Smooth muscle cell (in vitro differentiated cells): ENCODE data around the gene THSD4. TPM values are rescaled to one million over a fixed set of nuclear protein-coding genes. Genes with fewer than 3 reads are reported as not detected.
"Not testable (repeated sequence)": the region's sequence is repeated elsewhere in the genome, so short reads cannot be mapped to it uniquely, and the experiment has no call there.

ENCODE experiments used
- DNase-seq: peaks from one replicate; lab custom pipeline; 2025; ENCODE audit not compliant: unreplicated experiment; lab: John Stamatoyannopoulos, UW
- H2AFZ ChIP-seq: fragments of 200-600 bp; sonication (generic); 2 replicates; pipeline ENCODE4 v1.6.0; 2016; ENCODE audit warnings: antibody characterized with exemption, low read depth, mild to moderate bottlenecking
- H3F3A ChIP-seq: fragments of 200-600 bp; sonication (generic); 2 replicates; pipeline ENCODE4 v1.6.0; 2017; ENCODE audit warnings: antibody characterized with exemption, low read depth
- H3K27ac ChIP-seq: fragments of 200-600 bp; sonication (generic); 2 replicates; pipeline ENCODE4 v1.5.1; 2016; ENCODE audit warnings: low read depth, mild to moderate bottlenecking
- H3K27me3 ChIP-seq: fragments of 200-600 bp; sonication (generic); 2 replicates; pipeline ENCODE4 v1.6.1; 2016; ENCODE audit warnings: low read depth, mild to moderate bottlenecking
- H3K36me3 ChIP-seq: fragments of 200-600 bp; sonication (generic); 2 replicates; pipeline ENCODE4 v1.5.1; 2016; ENCODE audit warnings: low read depth
- H3K4me1 ChIP-seq: fragments of 200-600 bp; sonication (generic); 2 replicates; pipeline ENCODE4 v1.5.1; 2016; ENCODE audit warnings: low read depth
- H3K4me2 ChIP-seq: fragments of 200-600 bp; sonication (generic); 2 replicates; pipeline ENCODE4 v1.6.0; 2016; ENCODE audit warnings: mild to moderate bottlenecking
- H3K4me3 ChIP-seq: fragments of 200-600 bp; sonication (generic); 2 replicates; pipeline ENCODE4 v1.5.1; 2016; ENCODE audit warnings: mild to moderate bottlenecking
- H3K79me2 ChIP-seq: fragments of 200-600 bp; sonication (generic); 2 replicates; pipeline ENCODE4 v1.6.0; 2016; ENCODE audit warnings: low read depth, mild to moderate bottlenecking
- H3K9ac ChIP-seq: fragments of 200-600 bp; sonication (generic); 2 replicates; pipeline ENCODE4 v1.6.0; 2016; ENCODE audit warnings: low read depth
- H3K9me3 ChIP-seq: fragments of 200-600 bp; sonication (generic); replicated peaks from 2 replicates; pipeline ENCODE4 v1.5.1; 2016; ENCODE audit warnings: low read depth
- H4K20me1 ChIP-seq: fragments of 200-600 bp; sonication (generic); 2 replicates; pipeline ENCODE4 v1.6.0; 2016; ENCODE audit warnings: low read depth
- WGBS: methylation state at CpG from one replicate; pipeline ENCODE4 v1.1.7; 2016; ENCODE audit warnings: low lambda C conversion rate; 5-methylcytosine and 5-hydroxymethylcytosine counted together
- polyA plus RNA-seq: library from polyadenylated mRNA; unstranded; fragments of >200 nt; fragmentation: Nextera tagmentation; extraction: Ambion mirVana; gene quantifications from 2 replicates; pipeline ENCODE4 v1.2.1, GENCODE V29; 2016
- total RNA-seq: library from RNA; depleted of rRNA; stranded (reverse); fragments of >200 nt; gene quantifications from 2 replicates; pipeline ENCODE4 v1.2.3, GENCODE V29; 2014
- TF ChIP-seq, protein P1 (sequence below): fragments of 200-600 bp; sonication (generic); IDR thresholded peaks from 2 replicates; pipeline ENCODE4 v1.5.1; 2017; ENCODE audit warnings: borderline replicate concordance, mild to moderate bottlenecking, antibody characterized with exemption; ENCODE audit not compliant: insufficient read depth, poor library complexity, severe bottlenecking

THSD4 gene
- total and polyA plus RNA-seq, 2 experiments from 2014 or later: 2.5 to 4.1 TPM

GRCh38 chr15:71170163-71170562, 54.9 kb downstream of the THSD4 start:
- DNase-seq: no peak
- Histone ChIP-seq H3K9ac (no peak overlapping the region), H3K27ac (no peak overlapping the region), H3K27me3 (no peaks in the 10 kb centered on the region), H4K20me1 (no peaks in the 10 kb centered on the region), H3F3A (no peaks in the 10 kb centered on the region), H3K9me3 (peaks cover 4% of the 10 kb centered on the region), H3K79me2 (no peaks in the 10 kb centered on the region), H3K36me3 (no peaks in the 10 kb centered on the region), H3K4me2 (no peak overlapping the region), H3K4me3 (no peak overlapping the region), H2AFZ (no peak overlapping the region), H3K4me1 (no peaks in the 10 kb centered on the region)
- TF ChIP-seq, protein P1, sequence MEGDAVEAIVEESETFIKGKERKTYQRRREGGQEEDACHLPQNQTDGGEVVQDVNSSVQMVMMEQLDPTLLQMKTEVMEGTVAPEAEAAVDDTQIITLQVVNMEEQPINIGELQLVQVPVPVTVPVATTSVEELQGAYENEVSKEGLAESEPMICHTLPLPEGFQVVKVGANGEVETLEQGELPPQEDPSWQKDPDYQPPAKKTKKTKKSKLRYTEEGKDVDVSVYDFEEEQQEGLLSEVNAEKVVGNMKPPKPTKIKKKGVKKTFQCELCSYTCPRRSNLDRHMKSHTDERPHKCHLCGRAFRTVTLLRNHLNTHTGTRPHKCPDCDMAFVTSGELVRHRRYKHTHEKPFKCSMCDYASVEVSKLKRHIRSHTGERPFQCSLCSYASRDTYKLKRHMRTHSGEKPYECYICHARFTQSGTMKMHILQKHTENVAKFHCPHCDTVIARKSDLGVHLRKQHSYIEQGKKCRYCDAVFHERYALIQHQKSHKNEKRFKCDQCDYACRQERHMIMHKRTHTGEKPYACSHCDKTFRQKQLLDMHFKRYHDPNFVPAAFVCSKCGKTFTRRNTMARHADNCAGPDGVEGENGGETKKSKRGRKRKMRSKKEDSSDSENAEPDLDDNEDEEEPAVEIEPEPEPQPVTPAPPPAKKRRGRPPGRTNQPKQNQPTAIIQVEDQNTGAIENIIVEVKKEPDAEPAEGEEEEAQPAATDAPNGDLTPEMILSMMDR: no peak

DNA sequence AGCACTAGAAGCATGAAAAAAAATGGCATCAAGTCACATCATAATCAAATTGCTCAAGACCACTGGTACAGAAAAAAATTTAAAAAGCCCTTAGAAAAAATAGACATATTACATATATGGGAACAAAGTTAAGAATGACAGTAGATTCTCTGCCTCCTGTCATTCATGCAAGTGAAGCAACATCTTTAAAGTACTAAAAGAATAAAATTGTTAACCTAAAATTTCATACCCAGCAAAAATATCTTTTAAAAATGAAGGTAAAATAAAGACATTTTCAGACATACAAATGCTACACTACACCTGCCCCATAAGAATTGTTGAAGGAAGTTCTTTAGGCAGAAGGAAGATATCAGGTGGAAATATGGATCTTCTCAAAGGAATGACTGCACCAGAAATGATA, 55.9 kb downstream of the THSD4 start:
- Histone ChIP-seq H2AFZ (no peak overlapping the region), H3K9ac (no peak overlapping the region), H3K27ac (no peak overlapping the region), H3K4me1 (no peaks in the 10 kb centered on the region), H3K27me3 (no peaks in the 10 kb centered on the region), H3F3A (no peaks in the 10 kb centered on the region), H4K20me1 (no peaks in the 10 kb centered on the region), H3K4me3 (no peak overlapping the region), H3K9me3 (peaks cover 4% of the 10 kb centered on the region), H3K4me2 (no peak overlapping the region), H3K36me3 (no peaks in the 10 kb centered on the region), H3K79me2 (no peaks in the 10 kb centered on the region)
- DNase-seq: no peak
- TF ChIP-seq, protein P1: no peak

- H3K4me1 ChIP-seq, H3K9me3 ChIP-seq, H3K36me3 ChIP-seq, H3K4me3 ChIP-seq, H3K27me3 ChIP-seq, H3K9ac ChIP-seq, H2AFZ ChIP-seq, H4K20me1 ChIP-seq, H3K27ac ChIP-seq, H3K79me2 ChIP-seq, H3K4me2 ChIP-seq, DNase-seq, H3F3A ChIP-seq: not testable (repeated sequence)
- 53% methylated on average over 11 of the region's 17 CpGs for WGBS
Measured at GRCh38 chr15:71174360-71174759, 59.1 kb downstream of the THSD4 start.

DNA sequence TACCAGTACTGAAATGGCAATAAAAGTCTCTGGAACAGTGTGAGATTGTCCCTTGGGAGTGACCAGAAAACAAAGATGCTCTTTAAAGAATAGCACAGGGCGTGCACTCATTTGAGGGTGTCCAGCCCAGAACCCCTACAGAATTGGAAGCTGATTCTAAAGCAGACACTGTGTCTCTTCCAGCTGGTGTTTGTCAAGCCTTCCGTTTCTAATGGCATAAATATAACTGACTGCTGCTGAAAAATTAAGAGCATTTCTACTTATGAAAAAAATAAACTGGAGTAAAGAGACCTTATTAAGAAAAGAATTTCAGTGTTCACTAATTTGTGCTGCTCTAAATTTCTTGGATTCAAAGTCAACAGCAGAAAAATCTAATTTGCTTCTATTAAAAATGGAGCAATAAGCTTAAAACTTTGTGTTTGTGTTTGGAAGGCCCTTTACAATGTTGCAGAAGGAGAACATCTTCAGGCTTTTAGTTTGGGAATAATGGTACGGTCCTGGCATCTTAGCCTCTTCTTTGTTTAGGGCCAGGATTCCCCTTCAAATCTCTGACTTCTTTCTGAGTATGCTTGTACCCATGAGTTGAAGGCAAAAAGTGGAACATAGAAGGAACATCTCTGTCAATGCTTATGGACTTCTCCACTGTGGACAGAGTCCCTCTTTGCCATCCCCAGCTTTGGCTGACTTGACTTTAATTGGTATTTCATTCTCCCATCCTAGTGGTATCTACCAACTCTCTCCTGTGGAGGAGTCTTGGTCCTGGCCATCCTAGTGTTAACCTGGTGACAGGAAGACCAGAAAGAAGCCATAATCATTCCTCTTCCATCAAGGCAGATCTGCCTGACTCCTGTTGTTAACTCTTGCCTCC, 65.9 kb downstream of the THSD4 start:
- TF ChIP-seq, protein P1: no peak
- Histone ChIP-seq H2AFZ (no peak overlapping the region), H3K27ac (no peak overlapping the region), H3K9me3 (no peaks in the 10 kb centered on the region), H3K9ac (no peak overlapping the region), H3K4me1 (no peaks in the 10 kb centered on the region), H4K20me1 (no peaks in the 10 kb centered on the region), H3K79me2 (no peaks in the 10 kb centered on the region), H3K27me3 (no peaks in the 10 kb centered on the region), H3F3A (no peaks in the 10 kb centered on the region), H3K36me3 (no peaks in the 10 kb centered on the region), H3K4me3 (no peak overlapping the region), H3K4me2 (no peak overlapping the region)
- no peak for DNase-seq
- WGBS: 96% methylated on average over 3 of the region's 3 CpGs
